Measurements from ENCODE around the gene OR6C76.

The OR6C76 gene

DNA sequence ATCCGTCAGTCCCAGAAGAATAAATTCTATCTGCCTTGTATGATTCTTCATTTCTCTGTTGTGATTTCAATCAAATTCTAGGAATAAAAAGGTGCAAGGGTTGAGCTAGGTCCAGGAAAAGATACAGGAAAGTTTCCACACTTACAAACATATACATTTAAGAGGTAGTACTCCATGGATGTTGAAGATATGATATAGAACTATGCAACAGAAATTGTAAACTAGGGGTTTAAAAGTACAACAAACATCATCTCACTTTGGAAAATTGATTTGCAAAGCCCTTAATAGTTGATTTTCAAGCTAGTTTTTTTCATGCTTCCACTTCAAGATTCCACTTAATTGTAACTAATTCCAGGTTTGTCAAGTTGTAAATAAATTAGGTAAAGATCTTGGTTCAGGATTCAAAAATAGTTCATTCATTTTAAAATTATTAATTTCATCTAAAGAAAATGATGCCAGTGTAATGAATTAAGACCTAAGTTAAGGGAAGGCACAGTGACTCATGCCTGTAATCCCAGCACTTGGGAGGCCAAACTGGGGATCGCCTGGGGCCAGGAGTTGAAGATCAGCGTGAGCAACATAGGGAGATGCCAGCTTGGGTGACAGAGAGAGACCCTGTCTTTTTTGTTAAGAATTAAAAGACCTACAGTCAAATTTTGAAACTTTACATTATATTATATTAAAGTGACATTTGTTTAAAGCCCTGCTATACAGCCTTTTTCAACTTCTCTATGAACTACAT, 44.2 kb downstream of the OR6C76 start, which contains the start of gene OR6C70:
TSS of gene OR6C70 (minus strand) at position 51 of the 742 bp plus-strand sequence. CDS start at position 51, 0 bp downstream.
- no peak for DNase-seq

DNA sequence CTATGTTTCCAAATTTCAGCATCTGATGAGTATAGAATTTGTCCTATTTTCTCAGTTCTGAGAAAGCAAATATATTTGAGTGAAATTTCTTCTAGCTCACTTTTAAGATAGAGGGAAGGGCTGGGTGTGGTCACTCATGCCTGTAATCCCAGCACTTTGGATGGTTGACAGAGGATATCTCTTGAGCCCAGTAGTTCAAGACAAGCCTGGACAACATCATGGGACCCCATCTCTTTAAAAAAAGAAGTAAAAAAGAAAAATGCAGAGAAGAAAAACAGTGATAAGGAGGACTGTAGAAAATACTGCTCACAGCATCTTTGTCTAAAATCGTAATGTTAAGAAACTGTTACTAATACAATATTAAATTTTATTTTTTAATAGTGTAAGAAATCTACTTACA, 46.2 kb downstream of the OR6C76 start:
- DNase-seq, result no peak
